PC-9 (cell line): Measurements from ENCODE around the gene RNLS. TPM values are rescaled to one million over a fixed set of nuclear protein-coding genes. Genes with fewer than 3 reads are reported as not detected.

Experiments
- BruUV-seq: library from RNA; stranded (reverse); fragments of 400-500 nt; replicated peaks from 2 replicates; lab custom pipeline; 2021; lab: Mats Ljungman, UMichigan
- CTCF ChIA-PET: fragments of 300-600 bp; sonication (Branson Sonifier 250); formaldehyde crosslinking; loops from one replicate; lab custom pipeline; 2022; ENCODE audit warnings: antibody characterized with exemption; lab: Charles Lee
- POLR2A ChIA-PET: fragments of 300-600 bp; sonication (Branson Sonifier 250); formaldehyde crosslinking; loops from one replicate; lab custom pipeline; 2022; ENCODE audit warnings: antibody characterized with exemption; ENCODE audit not compliant: unreplicated experiment; lab: Charles Lee
- DNase-seq, 2 experiments: peaks; one replicate each; pipeline versions ENCODE4 v3.0.0 to v3.0.0-alpha.2; 2015 to 2022; ENCODE audit warnings: mixed read lengths in 1 of 2
- H2AFZ ChIP-seq: fragments of 200-600 bp; sonication (generic); 2 replicates; pipeline ENCODE4 v1.8.1; 2017; ENCODE audit warnings: antibody characterized with exemption
- H3F3A ChIP-seq: fragments of 200-600 bp; sonication (generic); 2 replicates; pipeline ENCODE4 v1.8.1; 2017; ENCODE audit warnings: antibody characterized with exemption, mild to moderate bottlenecking, low read depth; ENCODE audit not compliant: insufficient read depth
- H3K27ac ChIP-seq: fragments of 200-600 bp; sonication (generic); 2 replicates; pipeline ENCODE4 v1.6.1; 2016; ENCODE audit warnings: mixed run types
- H3K27me3 ChIP-seq: fragments of 200-600 bp; sonication (generic); 2 replicates; pipeline ENCODE4 v1.6.1; 2016; ENCODE audit warnings: low read depth, mixed run types; ENCODE audit not compliant: insufficient read depth
- H3K36me3 ChIP-seq: fragments of 200-600 bp; sonication (generic); 2 replicates; pipeline ENCODE4 v1.6.1; 2016; ENCODE audit warnings: low read depth, mixed run types
- H3K4me1 ChIP-seq: fragments of 200-600 bp; sonication (generic); replicated peaks from 2 replicates; pipeline ENCODE4 v1.6.1; 2016; ENCODE audit warnings: mixed run types; ENCODE audit not compliant: insufficient read depth
- H3K4me2 ChIP-seq: fragments of 200-600 bp; sonication (generic); 2 replicates; pipeline ENCODE4 v1.6.1; 2017; ENCODE audit warnings: mixed run types
- H3K4me3 ChIP-seq: fragments of 200-600 bp; sonication (generic); 2 replicates; pipeline ENCODE4 v1.6.1; 2016; ENCODE audit warnings: mixed run types
- H3K79me2 ChIP-seq: fragments of 200-600 bp; sonication (generic); 2 replicates; pipeline ENCODE4 v1.6.1; 2017; ENCODE audit warnings: low read depth, mixed run types
- H3K9me2 ChIP-seq: fragments of 200-600 bp; sonication (generic); 2 replicates; pipeline ENCODE4 v1.8.1; 2017; ENCODE audit warnings: mild to moderate bottlenecking; ENCODE audit not compliant: insufficient read depth
- H3K9me3 ChIP-seq: fragments of 200-600 bp; sonication (generic); 2 replicates; pipeline ENCODE4 v1.8.1; 2016; ENCODE audit warnings: low read depth; ENCODE audit not compliant: insufficient read depth
- H4K20me1 ChIP-seq: fragments of 200-600 bp; sonication (generic); 2 replicates; pipeline ENCODE4 v1.8.1; 2017; ENCODE audit not compliant: insufficient read depth
- EZH2 ChIP-seq: fragments of 200-600 bp; sonication (generic); IDR thresholded peaks from 2 replicates; pipeline ENCODE4 v1.8.0; 2017; ENCODE audit warnings: antibody characterized with exemption, low read depth
- intact Hi-C: fragments of 100-400 bp; cut with micrococcal nuclease; formaldehyde crosslinking; loops from one replicate; pipeline ENCODE4 v1.10.0; 2022; ENCODE audit not compliant: unreplicated experiment
- total RNA-seq: library from RNA; stranded (reverse); gene quantifications from 2 replicates; pipeline ENCODE4 v1.2.3, GENCODE V29; 2021
- TF ChIP-seq, protein P1 (sequence below): fragments of 200-600 bp; sonication (generic); conservative IDR thresholded peaks from 2 replicates; pipeline ENCODE4 v1.6.1; 2017; ENCODE audit warnings: mixed run types, antibody characterized with exemption, mild to moderate bottlenecking, moderate library complexity

The RNLS gene
- total RNA-seq, 1 experiment from 2014 or later: not detected

DNA sequence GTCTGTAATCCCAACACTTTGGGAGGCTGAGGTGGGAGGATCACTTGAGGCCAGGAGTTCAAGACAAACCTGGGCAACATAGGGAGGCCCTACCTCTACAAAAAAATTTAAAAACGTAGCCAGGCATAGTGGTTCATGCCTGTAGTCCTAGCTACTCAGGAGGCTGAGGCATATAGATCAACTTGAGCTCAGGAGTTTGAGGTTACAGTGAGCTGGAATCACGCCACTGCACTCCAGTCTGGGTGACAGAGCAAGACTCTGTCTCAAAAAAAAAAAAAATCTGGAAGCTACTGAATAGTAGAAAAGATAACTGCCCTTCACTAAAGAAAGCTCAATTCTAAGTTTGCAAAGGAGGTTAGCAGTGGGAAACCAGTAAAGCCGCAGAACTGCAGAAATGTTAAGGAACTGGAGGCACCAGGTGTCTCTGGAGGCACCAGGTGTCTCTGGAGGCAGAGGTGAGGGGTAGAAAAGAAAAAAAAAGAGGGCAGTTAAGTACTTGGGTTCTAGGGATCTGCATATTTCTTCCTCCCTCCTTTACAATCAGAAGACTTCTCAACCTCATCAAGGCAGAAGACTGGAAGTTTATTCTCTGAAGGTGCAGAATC lies 56.5 kb downstream of the RNLS start:
- Histone ChIP-seq H3K27me3 (no peaks in the 10 kb centered on the region), H3K27ac (no peak overlapping the region), H3K4me1 (peaks cover 14% of the 10 kb centered on the region), H3K4me2 (no peak overlapping the region), H3K9me3 (no peaks in the 10 kb centered on the region), H3F3A (0 out of 2 replicates have a peak, but pooled peaks cover 3% of the 10 kb centered on the region), H3K79me2 (no peaks in the 10 kb centered on the region), H3K9me2 (no peaks in the 10 kb centered on the region), H2AFZ (no peak overlapping the region), H3K4me3 (no peak overlapping the region), H4K20me1 (no peaks in the 10 kb centered on the region), H3K36me3 (no peaks in the 10 kb centered on the region)
- intact Hi-C loops: no loop called here
- TF ChIP-seq EZH2: no peak
- TF ChIP-seq, protein P1, sequence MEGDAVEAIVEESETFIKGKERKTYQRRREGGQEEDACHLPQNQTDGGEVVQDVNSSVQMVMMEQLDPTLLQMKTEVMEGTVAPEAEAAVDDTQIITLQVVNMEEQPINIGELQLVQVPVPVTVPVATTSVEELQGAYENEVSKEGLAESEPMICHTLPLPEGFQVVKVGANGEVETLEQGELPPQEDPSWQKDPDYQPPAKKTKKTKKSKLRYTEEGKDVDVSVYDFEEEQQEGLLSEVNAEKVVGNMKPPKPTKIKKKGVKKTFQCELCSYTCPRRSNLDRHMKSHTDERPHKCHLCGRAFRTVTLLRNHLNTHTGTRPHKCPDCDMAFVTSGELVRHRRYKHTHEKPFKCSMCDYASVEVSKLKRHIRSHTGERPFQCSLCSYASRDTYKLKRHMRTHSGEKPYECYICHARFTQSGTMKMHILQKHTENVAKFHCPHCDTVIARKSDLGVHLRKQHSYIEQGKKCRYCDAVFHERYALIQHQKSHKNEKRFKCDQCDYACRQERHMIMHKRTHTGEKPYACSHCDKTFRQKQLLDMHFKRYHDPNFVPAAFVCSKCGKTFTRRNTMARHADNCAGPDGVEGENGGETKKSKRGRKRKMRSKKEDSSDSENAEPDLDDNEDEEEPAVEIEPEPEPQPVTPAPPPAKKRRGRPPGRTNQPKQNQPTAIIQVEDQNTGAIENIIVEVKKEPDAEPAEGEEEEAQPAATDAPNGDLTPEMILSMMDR: no peak
- no TSS peak for BruUV-seq
- DNase-seq: no peak
- POLR2A ChIA-PET: no interaction called here
- CTCF ChIA-PET: no interaction called here

DNA sequence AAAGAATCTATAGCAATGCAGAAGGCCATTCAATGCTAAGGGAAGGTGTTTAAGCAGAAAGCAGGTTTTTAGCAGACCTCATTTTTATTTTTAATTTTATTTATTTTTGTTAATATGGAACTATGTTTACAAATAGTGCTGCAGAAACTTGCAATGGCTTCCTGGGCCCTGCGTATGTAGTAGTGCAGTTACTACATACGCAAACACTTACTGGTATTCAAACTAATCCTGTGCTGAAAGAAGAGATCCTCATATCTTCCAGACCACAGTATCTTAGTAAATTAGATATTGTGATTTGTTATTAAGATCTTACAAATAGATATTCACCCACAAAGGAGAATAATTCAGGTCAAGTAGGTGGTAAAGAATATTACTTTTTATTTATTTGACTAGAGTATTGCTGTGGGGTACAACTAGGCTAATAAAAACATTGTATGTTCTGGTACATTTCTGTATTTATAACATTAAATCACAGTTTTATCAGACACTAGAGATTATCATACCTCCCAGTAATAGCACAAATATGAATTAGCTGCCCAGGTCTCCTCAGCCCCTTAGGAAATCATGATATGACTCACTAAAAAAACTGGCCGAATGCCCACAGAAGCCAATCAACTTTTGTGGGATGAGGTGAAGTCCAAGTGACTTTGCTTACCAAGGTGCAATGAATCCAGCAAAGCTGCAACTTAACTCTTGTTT lies 57.6 kb downstream of the RNLS start:
- no peak overlapping the region for H2AFZ ChIP-seq
- H3K4me3 ChIP-seq: no peak overlapping the region
- POLR2A ChIA-PET: no interaction called here
- no TSS peak for BruUV-seq
- H3K4me2 ChIP-seq: peak overlapping the region; percentile 17; the same call in 1 of the 2 replicates
- H3K27ac ChIP-seq: no peak overlapping the region
- H3F3A ChIP-seq: 0 out of 2 replicates have a peak, but pooled peaks cover 3% of the 10 kb centered on the region
- CTCF ChIA-PET: no interaction called here
- H3K4me1 ChIP-seq: peaks cover 14% of the 10 kb centered on the region
- no peaks in the 10 kb centered on the region for H3K9me3 ChIP-seq
- no peaks in the 10 kb centered on the region for H3K79me2 ChIP-seq
- no peaks in the 10 kb centered on the region for H3K36me3 ChIP-seq
- H3K27me3 ChIP-seq: no peaks in the 10 kb centered on the region
- H4K20me1 ChIP-seq: no peaks in the 10 kb centered on the region
- no peaks in the 10 kb centered on the region for H3K9me2 ChIP-seq
- DNase-seq: peak; percentile 56 to 75
- intact Hi-C loops: no loop called here
- no peak for TF ChIP-seq EZH2
- TF ChIP-seq, protein P1: no peak

DNA sequence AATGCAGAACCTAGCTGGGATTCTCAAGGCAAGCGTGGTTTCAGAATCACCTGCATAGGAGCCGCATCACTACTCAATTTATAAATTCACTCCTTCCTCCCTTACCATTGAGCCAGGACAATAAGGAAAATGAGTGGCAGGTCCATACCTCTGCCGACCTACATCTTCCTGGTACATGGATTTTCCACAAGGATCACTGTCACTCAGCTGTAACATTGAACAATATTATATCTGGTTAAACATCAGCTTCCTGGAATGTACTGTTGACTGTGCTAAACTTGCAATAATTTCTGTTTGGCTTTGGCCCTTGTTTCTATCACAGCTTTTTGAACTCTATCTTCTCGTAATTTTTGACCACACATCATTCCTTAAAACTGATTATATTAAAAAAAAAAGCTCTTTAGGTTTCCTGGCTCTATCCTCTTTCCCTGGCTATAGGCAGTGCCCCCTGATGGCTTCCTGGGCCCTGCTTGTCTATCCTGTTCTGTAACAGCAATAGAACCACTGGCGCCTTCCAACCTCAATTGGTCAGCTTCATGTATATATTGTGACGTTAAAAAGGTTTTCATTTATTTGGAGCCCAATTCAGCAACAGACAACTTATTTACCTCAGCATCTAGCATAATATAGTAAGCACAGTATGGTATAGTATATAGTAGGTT lies 59.2 kb downstream of the RNLS start:
- no peaks in the 10 kb centered on the region for H3K9me3 ChIP-seq
- ChIA-PET POLR2A (no interaction called here), CTCF (no interaction called here)
- H4K20me1 ChIP-seq: no peaks in the 10 kb centered on the region
- H3K36me3 ChIP-seq: no peaks in the 10 kb centered on the region
- no peaks in the 10 kb centered on the region for H3K79me2 ChIP-seq
- no peak overlapping the region for H3K4me2 ChIP-seq
- H3K27me3 ChIP-seq: no peaks in the 10 kb centered on the region
- no peak overlapping the region for H2AFZ ChIP-seq
- H3K9me2 ChIP-seq: no peaks in the 10 kb centered on the region
- no peak for TF ChIP-seq EZH2
- TF ChIP-seq, protein P1: no peak
- 0 out of 2 replicates have a peak, but pooled peaks cover 3% of the 10 kb centered on the region for H3F3A ChIP-seq
- H3K4me3 ChIP-seq: no peak overlapping the region
- intact Hi-C loops: no loop called here
- H3K4me1 ChIP-seq: peaks cover 14% of the 10 kb centered on the region
- no TSS peak for BruUV-seq
- no peak for DNase-seq
- H3K27ac ChIP-seq: no peak overlapping the region
